Stomach (tissue), 9 donors: ENCODE data around the gene GCK. TPM values are rescaled to one million over a fixed set of nuclear protein-coding genes. Genes with fewer than 3 reads are reported as not detected.

Experiments
- DNase-seq, 2 donors: peaks; one replicate each; pipeline versions ENCODE4 v3.0.0 to v3.0.0-alpha.2; 2013 to 2019
- H3K27ac ChIP-seq, 5 donors: fragments of 200-600 bp in 4 of 5; sonication (generic) in 4 of 5; one replicate each; pipeline ENCODE4 v1.5.1; 2013 to 2019; ENCODE audit warnings: mild to moderate bottlenecking in 1 of 5, moderate library complexity in 1 of 5
- H3K27me3 ChIP-seq, 3 donors: fragments of 200-600 bp; sonication (generic); one replicate each; pipeline ENCODE4 v1.5.1; 2017 to 2019; ENCODE audit warnings: mixed run types in 1 of 3
- H3K36me3 ChIP-seq, 4 donors: fragments of 200-600 bp; sonication (generic); 1 replicate in 3 of 4; 2 replicates in 1 of 4; pipeline ENCODE4 v1.5.1; 2016 to 2019
- H3K4me1 ChIP-seq, 4 donors: fragments of 200-600 bp; sonication (generic); one replicate each; pipeline ENCODE4 v1.5.1; 2016 to 2019
- H3K4me3 ChIP-seq, 4 donors: fragments of 200-600 bp; sonication (generic) in 3 of 4; one replicate each; pipeline ENCODE4 v1.5.1; 2016 to 2019; ENCODE audit warnings: mild to moderate bottlenecking in 1 of 4
- H3K9me3 ChIP-seq, 4 donors: fragments of 200-600 bp; sonication (generic); one replicate each; pipeline ENCODE4 v1.5.1; 2016 to 2019
- EP300 ChIP-seq: sonication (generic); formaldehyde crosslinking; IDR thresholded peaks from one replicate; pipeline ENCODE4 v1.6.1; 2017; ENCODE audit warnings: antibody characterized with exemption
- POLR2A ChIP-seq, 4 donors: fragments of 450-650 bp; IDR thresholded peaks; one replicate each; pipeline ENCODE4 v1.6.1; 2016; ENCODE audit warnings: antibody characterized with exemption in 4 of 4, control low read depth in 2 of 4, mild to moderate bottlenecking in 1 of 4, moderate library complexity in 1 of 4
- POLR2AphosphoS5 ChIP-seq, 3 donors: sonication (generic); formaldehyde crosslinking; IDR thresholded peaks; one replicate each; pipeline ENCODE4 v1.6.1; 2016; ENCODE audit warnings: antibody characterized with exemption in 3 of 3
- WGBS, 5 donors: extraction: QIAGEN DNeasy Blood & Tissue Kit in 3 of 5; methylation state at CpG; one replicate each; pipeline versions ENCODE4 v1.1.5 to v1.1.7; 2013 to 2018; 5-methylcytosine and 5-hydroxymethylcytosine counted together
- intact Hi-C: fragments of 100-400 bp; cut with DNase I; formaldehyde crosslinking; loops from one replicate; pipeline ENCODE4 v1.15.1; 2023; ENCODE audit warnings: low total_unique reads
- polyA plus RNA-seq, 3 donors: library from polyadenylated mRNA; stranded (reverse); fragments of 200-250 nt; gene quantifications; one replicate each; pipeline ENCODE4 v1.2.3, GENCODE V29; 2013
- total RNA-seq, 5 donors: library from RNA; depleted of rRNA; stranded (reverse); fragments of >200 nt; gene quantifications; one replicate each; pipeline versions ENCODE4 v1.1.0 to v1.2.3, GENCODE V29; 2014 to 2016
- TF ChIP-seq, protein P1 (sequence below), 7 experiments: fragments of 450-650 bp in 4 of 7; fragments of 200-600 bp in 3 of 7; sonication (generic) in 3 of 7; IDR thresholded peaks; one replicate each; pipeline ENCODE4 v1.5.1; 2016 to 2019; ENCODE audit warnings: antibody characterized with exemption in 7 of 7, control low read depth in 2 of 7, mild to moderate bottlenecking in 1 of 7
- donor health status: healthy with polysubstance abuse.
- donor health status: Bipolar disorder and iron deficiency.
- donor health status: healthy.

GCK gene
- total and polyA plus RNA-seq, 8 donors, result 0.55 to 1.9 (median 1.1) TPM; not detected in 4

DNA sequence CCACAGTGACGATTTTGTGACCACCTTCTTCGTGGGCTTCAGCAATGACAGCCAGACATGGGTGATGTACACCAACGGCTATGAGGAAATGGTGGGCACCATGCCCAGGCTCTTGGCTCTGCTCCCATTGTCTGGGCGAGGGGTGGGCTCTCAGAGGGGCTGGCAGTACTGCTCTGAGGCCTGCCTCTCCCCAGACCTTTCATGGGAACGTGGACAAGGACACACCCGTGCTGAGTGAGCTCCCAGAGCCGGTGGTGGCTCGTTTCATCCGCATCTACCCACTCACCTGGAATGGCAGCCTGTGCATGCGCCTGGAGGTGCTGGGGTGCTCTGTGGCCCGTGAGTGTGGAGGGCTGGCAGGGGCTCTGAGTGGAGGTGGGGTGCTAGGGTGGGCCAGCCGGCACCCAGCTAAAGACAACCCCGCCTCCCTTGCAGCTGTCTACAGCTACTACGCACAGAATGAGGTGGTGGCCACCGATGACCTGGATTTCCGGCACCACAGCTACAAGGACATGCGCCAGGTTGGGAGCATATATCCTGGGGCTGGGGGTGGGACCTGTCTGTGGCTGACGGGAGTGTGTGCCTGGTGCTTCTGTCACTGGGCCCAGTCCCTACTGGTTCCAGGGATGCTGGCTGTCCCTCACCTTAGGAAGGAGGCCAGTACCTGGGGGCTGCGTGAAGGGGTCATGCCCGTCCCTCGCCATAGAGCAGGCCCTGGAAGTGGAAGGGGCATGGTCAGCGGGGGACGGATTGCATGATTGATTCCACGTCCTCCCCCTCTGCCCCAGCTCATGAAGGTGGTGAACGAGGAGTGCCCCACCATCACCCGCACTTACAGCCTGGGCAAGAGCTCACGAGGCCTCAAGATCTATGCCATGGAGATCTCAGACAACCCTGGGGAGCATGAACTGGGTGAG, 78.3 kb downstream of the GCK start:
- 64 to 75% (median 71%) methylated on average over 25 to 27 of the region's 27 CpGs for WGBS, 5 donors
- TF ChIP-seq POLR2A (IDR thresholded peaks at IDR 0.05) (no peak), POLR2AphosphoS5 (IDR thresholded peaks at IDR 0.05) (no peak), EP300 (no peak)
- TF ChIP-seq, protein P1, sequence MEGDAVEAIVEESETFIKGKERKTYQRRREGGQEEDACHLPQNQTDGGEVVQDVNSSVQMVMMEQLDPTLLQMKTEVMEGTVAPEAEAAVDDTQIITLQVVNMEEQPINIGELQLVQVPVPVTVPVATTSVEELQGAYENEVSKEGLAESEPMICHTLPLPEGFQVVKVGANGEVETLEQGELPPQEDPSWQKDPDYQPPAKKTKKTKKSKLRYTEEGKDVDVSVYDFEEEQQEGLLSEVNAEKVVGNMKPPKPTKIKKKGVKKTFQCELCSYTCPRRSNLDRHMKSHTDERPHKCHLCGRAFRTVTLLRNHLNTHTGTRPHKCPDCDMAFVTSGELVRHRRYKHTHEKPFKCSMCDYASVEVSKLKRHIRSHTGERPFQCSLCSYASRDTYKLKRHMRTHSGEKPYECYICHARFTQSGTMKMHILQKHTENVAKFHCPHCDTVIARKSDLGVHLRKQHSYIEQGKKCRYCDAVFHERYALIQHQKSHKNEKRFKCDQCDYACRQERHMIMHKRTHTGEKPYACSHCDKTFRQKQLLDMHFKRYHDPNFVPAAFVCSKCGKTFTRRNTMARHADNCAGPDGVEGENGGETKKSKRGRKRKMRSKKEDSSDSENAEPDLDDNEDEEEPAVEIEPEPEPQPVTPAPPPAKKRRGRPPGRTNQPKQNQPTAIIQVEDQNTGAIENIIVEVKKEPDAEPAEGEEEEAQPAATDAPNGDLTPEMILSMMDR (IDR thresholded peaks at IDR 0.05), result no peak
- H3K4me3 ChIP-seq, result no peak overlapping the region
- intact Hi-C loops, result no loop called here
- peaks cover 0 to 8% (median 0%) of the 10 kb centered on the region in 3 donors for H3K27me3 ChIP-seq
- peaks cover 4 to 93% (median 85%) of the 10 kb centered on the region in 4 donors for H3K36me3 ChIP-seq
- peaks cover under 1 to 40% (median 17%) of the 10 kb centered on the region in 4 donors for H3K4me1 ChIP-seq
- peak overlapping the region in 1 of 5 donors; percentile 34 for H3K27ac ChIP-seq
- DNase-seq, result peak in 1 of 2 donors; percentile 59
- H3K9me3 ChIP-seq, result no peaks in the 10 kb centered on the region

DNA sequence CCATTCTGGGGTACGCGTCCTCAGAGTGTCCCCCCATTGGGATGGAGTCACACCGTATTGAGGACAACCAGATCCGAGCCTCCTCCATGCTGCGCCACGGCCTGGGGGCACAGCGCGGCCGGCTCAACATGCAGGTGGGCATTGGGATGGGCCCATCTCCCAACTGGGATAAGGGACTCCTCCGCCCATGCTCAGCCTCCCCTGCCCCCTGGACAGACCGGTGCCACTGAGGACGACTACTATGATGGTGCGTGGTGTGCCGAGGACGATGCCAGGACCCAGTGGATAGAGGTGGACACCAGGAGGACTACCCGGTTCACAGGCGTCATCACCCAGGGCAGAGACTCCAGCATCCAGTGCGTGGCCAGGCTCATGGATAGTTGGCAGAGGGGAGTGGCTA, 79.2 kb downstream of the GCK start:
- intact Hi-C loops, result no loop called here
- Histone ChIP-seq H3K4me3 (no peak overlapping the region), H3K27me3 (peaks cover 0 to 18% (median 6%) of the 10 kb centered on the region in 3 donors), H3K9me3 (no peaks in the 10 kb centered on the region), H3K27ac (peak overlapping the region in 2 of 5 donors; percentile 12 to 37), H3K4me1 (peaks cover 5 to 46% (median 25%) of the 10 kb centered on the region in 4 donors), H3K36me3 (peaks cover 0 to 83% (median 75%) of the 10 kb centered on the region in 4 donors)
- 92 to 94% (median 93%) methylated on average over 16 to 18 of the region's 18 CpGs for WGBS, 5 donors
- no peak for TF ChIP-seq EP300
- no peak for TF ChIP-seq POLR2AphosphoS5 (IDR thresholded peaks at IDR 0.05)
- TF ChIP-seq POLR2A (IDR thresholded peaks at IDR 0.05), result no peak
- TF ChIP-seq, protein P1 (IDR thresholded peaks at IDR 0.05), result no peak
- no peak for DNase-seq

DNA sequence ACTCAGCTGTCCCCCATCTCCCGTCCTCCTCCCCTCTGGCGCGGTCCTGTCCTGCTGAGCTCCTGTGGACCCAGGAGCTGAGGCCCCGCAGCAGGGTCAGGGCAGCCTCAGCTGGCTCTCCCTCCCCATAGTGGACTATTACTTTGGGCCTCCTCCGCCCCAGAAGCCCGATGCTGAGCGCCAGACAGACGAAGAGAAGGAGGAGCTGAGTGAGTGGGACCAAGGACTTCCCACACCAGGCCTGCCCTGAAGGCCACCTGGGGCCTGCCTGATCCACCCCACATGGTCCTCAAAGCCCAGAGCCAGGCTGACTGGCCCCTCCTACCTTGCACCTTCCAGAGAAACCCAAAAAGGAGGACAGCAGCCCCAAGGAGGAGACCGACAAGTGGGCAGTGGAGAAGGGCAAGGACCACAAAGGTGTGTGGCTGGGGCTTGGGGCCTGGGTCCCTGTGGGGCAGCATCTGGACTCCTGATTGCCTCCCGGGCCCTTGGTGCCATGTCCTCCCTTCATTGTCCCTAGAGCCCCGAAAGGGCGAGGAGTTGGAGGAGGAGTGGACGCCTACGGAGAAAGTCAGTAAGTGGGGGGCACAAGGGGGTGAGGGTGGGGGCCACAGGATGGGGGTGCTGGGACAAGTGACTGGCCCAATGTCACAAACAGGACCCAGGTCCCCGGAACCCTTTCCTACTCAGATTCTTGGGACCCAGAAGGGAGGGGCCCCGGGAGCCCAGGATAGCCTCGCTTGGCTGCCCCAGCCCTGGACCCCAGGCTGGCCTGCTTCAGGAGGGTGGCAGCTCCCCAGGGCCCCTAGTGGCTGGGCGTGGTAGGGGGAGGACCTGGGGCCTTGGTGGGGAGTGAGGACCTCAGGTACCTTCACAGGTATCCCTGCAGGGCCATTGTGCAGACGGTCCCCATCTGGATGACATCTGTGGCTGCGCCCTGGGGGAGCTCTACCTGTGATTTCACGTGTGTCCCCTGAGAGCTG, 80.2 kb downstream of the GCK start:
- no peak for DNase-seq
- TF ChIP-seq, protein P1 (IDR thresholded peaks at IDR 0.05), result no peak
- Histone ChIP-seq H3K9me3 (no peaks in the 10 kb centered on the region), H3K4me3 (no peak overlapping the region), H3K36me3 (peaks cover 0 to 74% (median 66%) of the 10 kb centered on the region in 4 donors), H3K27me3 (peaks cover 0 to 27% (median 16%) of the 10 kb centered on the region in 3 donors), H3K4me1 (peaks cover 5 to 55% (median 32%) of the 10 kb centered on the region in 4 donors), H3K27ac (peak overlapping the region in 3 of 5 donors; percentile 23 to 93 (median 37))
- 83 to 88% (median 84%) methylated on average over 16 to 21 of the region's 21 CpGs for WGBS, 5 donors
- intact Hi-C loops, result no loop called here
